Caki2 (cell line): ENCODE measurements around the gene CERS6. TPM values are rescaled to one million over a fixed set of nuclear protein-coding genes. Genes with fewer than 3 reads are reported as not detected.

Source experiments
- total RNA-seq: library from RNA; depleted of rRNA; stranded (reverse); fragments of >200 nt; shearing (Covaris generic); gene quantifications from 2 replicates; pipeline ENCODE4 v1.2.3, GENCODE V29; 2014; ENCODE audit warnings: low replicate concordance; rRNA removed

The CERS6 gene
- total RNA-seq, 1 experiment from 2014 or later, result 7.2 TPM

Other genes starting within 250 kb of the CERS6 start
- gene STK39, start 208.7 kb upstream of the CERS6 start, total RNA-seq, result 22.3 and 24.6 TPM in 2 replicates